ENCODE measurements around the gene RHOD. TPM values are rescaled to one million over a fixed set of nuclear protein-coding genes. Genes with fewer than 3 reads are reported as not detected.
A peak's percentile ranks its signal among the peaks of the same experiment; 100 is the strongest.

The RHOD gene
- total and polyA plus RNA-seq, 9 of the 15 experiments (the other 6 are each of a cell fraction or from before 2014, with no cell fraction given), result not detected

DNA sequence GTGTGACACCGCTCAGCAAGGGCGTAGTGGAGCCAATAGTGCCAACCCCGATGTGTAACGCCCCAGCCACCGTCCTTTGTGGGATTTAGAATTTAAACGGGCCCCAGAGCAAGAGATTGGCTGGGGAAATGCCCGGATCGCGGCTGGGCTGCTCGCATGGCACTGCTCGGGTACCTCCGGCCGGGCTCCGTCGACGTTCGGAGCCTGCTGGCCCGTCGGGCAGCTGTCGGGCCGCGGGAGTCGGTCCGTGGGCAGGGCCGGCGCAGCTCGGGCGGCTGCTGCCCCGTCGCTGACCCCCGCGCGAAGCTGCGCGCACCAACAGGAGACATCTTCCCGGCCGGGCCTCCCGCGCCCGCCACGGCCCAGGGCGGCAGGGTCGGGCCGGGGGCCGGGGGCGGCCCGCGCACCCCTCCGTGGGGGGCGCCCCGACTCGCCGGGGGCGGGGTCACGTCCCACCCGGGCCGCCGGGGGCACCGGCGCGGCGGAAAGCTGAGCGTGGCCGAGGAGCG is 61.1 kb downstream of the RHOD start:
- no peak overlapping the region for H3K4me3 ChIP-seq
- H3K9ac ChIP-seq (ENCODE audit: insufficient read depth in 1 of 2, low read depth in 2 of 2, low read length in 2 of 2), result no peak overlapping the region
- no peaks in the 10 kb centered on the region for H3K9me3 ChIP-seq (replicated peaks; ENCODE audit: control insufficient read depth, insufficient read depth, low read depth, low read length)
- CTCF ChIA-PET (ENCODE audit: low intra/inter-chr PET ratio), result no interaction called here
- DNase-seq (ENCODE audit: extremely low read depth in 1 of 4, low spot score in 3 of 4) (no peak), FAIRE-seq (no peak), ATAC-seq (no peak)
- H3K27ac ChIP-seq (ENCODE audit: extremely low read depth, low read depth, low read length), result no peak overlapping the region
- H3K27me3 ChIP-seq (ENCODE audit: control insufficient read depth in 2 of 2, insufficient read depth in 2 of 2, low read length in 2 of 2), result no peaks in the 10 kb centered on the region
- peaks cover 36% of the 10 kb centered on the region for H3K79me2 ChIP-seq (ENCODE audit: control insufficient read depth, insufficient read depth, low read length)
- BruUV-seq (replicated peaks), result no TSS peak
- H4K20me1 ChIP-seq (replicated peaks; ENCODE audit: control insufficient read depth, insufficient read depth, low read length), result 0 out of 2 replicates have a peak, but pooled peaks cover 10% of the 10 kb centered on the region
- no peaks in the 10 kb centered on the region for H3K36me3 ChIP-seq (ENCODE audit: control insufficient read depth, insufficient read depth, low read length)
- in situ Hi-C loops (cut with MboI) (no loop called here), intact Hi-C loops (cut with micrococcal nuclease) (no loop called here)
- peaks cover 3 to 34% of the 10 kb centered on the region in 2 experiments for H3K4me1 ChIP-seq (replicated peaks in 1 of 2; ENCODE audit: control insufficient read depth in 2 of 2, insufficient read depth in 2 of 2, low read length in 2 of 2)
- 91% methylated on average over 20 of the region's 65 CpGs for WGBS (ENCODE audit: insufficient coverage, low coverage, missing lambda C conversion rate)
- no peak overlapping the region for H2AFZ ChIP-seq (ENCODE audit: low read depth, low read length)
- no peaks in the 10 kb centered on the region for H3K9me1 ChIP-seq (ENCODE audit: control insufficient read depth, insufficient read depth, low read length)
- POLR2A ChIA-PET, result interaction anchor here (0.6 to 0.9 kb wide), 2 partner anchors 22 to 87 kb away, joined by 3 read pairs; no protein-coding TSS in a partner anchor
- H3K4me2 ChIP-seq (ENCODE audit: insufficient read depth, low read length), result no peak overlapping the region
- TF ChIP-seq YBX1 (IDR thresholded peaks at IDR 0.05), result no peak

DNA sequence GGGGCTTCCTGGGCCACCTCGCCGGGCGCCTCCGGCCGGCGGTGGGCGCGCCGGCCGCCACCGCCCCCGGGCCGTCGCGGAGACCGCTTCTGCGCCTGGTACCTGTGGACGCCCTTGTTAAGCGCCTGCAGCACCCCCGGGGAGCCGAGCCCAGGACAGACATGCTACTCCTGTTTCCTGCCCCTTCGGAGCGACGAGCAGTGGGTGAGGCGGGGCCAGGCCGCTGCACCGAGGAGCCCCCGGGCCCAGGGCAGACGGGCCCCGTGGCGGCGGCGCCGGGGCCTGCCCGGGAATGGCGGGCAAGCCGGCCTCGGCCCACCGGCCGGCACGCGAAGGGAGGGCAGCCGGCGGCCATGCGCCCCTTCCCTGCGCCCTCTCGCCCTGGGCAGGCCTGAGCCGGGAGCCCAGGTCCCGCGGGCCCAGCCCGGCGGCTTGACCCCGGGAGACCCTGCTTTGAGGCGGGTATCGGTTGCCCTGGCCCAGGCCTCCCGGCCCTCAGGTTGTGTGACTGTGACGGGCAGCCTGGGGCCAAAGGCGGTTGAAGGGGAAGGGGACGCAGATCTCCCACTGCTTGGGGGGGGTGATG is 61.6 kb downstream of the RHOD start:
- Histone ChIP-seq H3K4me3 (no peak overlapping the region), H4K20me1 (replicated peaks; ENCODE audit: control insufficient read depth, insufficient read depth, low read length) (0 out of 2 replicates have a peak, but pooled peaks cover 10% of the 10 kb centered on the region), H3K79me2 (ENCODE audit: control insufficient read depth, insufficient read depth, low read length) (peaks cover 42% of the 10 kb centered on the region), H3K27ac (ENCODE audit: extremely low read depth, low read depth, low read length) (peak overlapping the region; percentile 69), H3K4me1 (replicated peaks in 1 of 2; ENCODE audit: control insufficient read depth in 2 of 2, insufficient read depth in 2 of 2, low read length in 2 of 2) (peaks cover under 1 to 32% of the 10 kb centered on the region in 2 experiments), H3K9me1 (ENCODE audit: control insufficient read depth, insufficient read depth, low read length) (no peaks in the 10 kb centered on the region), H3K9me3 (replicated peaks; ENCODE audit: control insufficient read depth, insufficient read depth, low read depth, low read length) (no peaks in the 10 kb centered on the region), H2AFZ (ENCODE audit: low read depth, low read length) (peak overlapping the region; percentile 75), H3K36me3 (ENCODE audit: control insufficient read depth, insufficient read depth, low read length) (peaks cover 5% of the 10 kb centered on the region; the same call in 1 of the 3 replicates), H3K9ac (ENCODE audit: insufficient read depth in 1 of 2, low read depth in 2 of 2, low read length in 2 of 2) (peak overlapping the region in 1 of 2 experiments; percentile 88; a peak in 3 of 4 replicates), H3K4me2 (ENCODE audit: insufficient read depth, low read length) (no peak overlapping the region), H3K27me3 (ENCODE audit: control insufficient read depth in 2 of 2, insufficient read depth in 2 of 2, low read length in 2 of 2) (no peaks in the 10 kb centered on the region)
- no TSS peak for BruUV-seq (replicated peaks)
- FAIRE-seq, result no peak
- no peak for TF ChIP-seq XRCC5 (IDR thresholded peaks at IDR 0.05; ENCODE audit: low read depth, low read length)
- no peak for TF ChIP-seq NEUROD1 (IDR thresholded peaks at IDR 0.05; ENCODE audit: borderline replicate concordance, low read depth, low read length, partially characterized antibody)
- no peak for TF ChIP-seq ZNF316 (IDR thresholded peaks at IDR 0.05)
- TF ChIP-seq HNRNPL (IDR thresholded peaks at IDR 0.05; ENCODE audit: low read depth, low read length), result 0 out of 2 replicates have a peak, but pooled peaks have one; percentile 38
- in situ Hi-C loops (cut with MboI), result no loop called here
- ChIA-PET POLR2A (interaction anchor here (0.5 to 1.3 kb wide), 5 partner anchors 29 to 281 kb away, joined by 3 to 5 read pairs (median 3); no protein-coding TSS in a partner anchor), CTCF (ENCODE audit: low intra/inter-chr PET ratio) (no interaction called here)
- 89% methylated on average over 26 of the region's 59 CpGs for WGBS (ENCODE audit: insufficient coverage, low coverage, missing lambda C conversion rate)
- peak in 1 of 4 experiments; percentile 20 for DNase-seq (ENCODE audit: extremely low read depth in 1 of 4, low spot score in 3 of 4)
- intact Hi-C loops (cut with micrococcal nuclease), result no loop called here
- ATAC-seq, result no peak

Measured in K562 (cell line).